K562 (cell line): Measurements from ENCODE around the gene BBLN. TPM values are rescaled to one million over a fixed set of nuclear protein-coding genes. Genes with fewer than 3 reads are reported as not detected.

Experiments
- ELF1 ChIP-seq: fragments of 200-800 bp; sonication (Bioruptor generic); IDR thresholded peaks from 2 replicates; pipeline ENCODE4 v1.6.1; 2016; ENCODE audit warnings: missing genetic modification characterization, missing compliant biosample characterization
- ELF2 ChIP-seq: fragments of 250-450 bp; sonication (Bioruptor Pico); IDR thresholded peaks from 2 replicates; pipeline ENCODE4 v1.5.0; 2021; ENCODE audit warnings: mild to moderate bottlenecking
- FOXK2 ChIP-seq, 2 experiments: fragments of 450-650 bp; IDR thresholded peaks in 1 of 2; conservative IDR thresholded peaks in 1 of 2; 2 replicates each; pipeline ENCODE4 v1.6.1; 2016; ENCODE audit warnings: low read depth in 2 of 2, mild to moderate bottlenecking in 1 of 2
- GATA2 ChIP-seq: sonication (generic); formaldehyde crosslinking; IDR thresholded peaks from 2 replicates; pipeline ENCODE4 v1.4.0; 2020; ENCODE audit warnings: mild to moderate bottlenecking, missing genetic modification reagents
- HDAC6 ChIP-seq: IDR thresholded peaks from 2 replicates; pipeline ENCODE4 v1.6.1; 2012; ENCODE audit warnings: low read depth, mild to moderate bottlenecking, control low read depth, inconsistent platforms, low read length, moderate library complexity
- MTF1 ChIP-seq: fragments of 250-450 bp; sonication (Bioruptor Pico); IDR thresholded peaks from 2 replicates; pipeline ENCODE4 v1.9.0; 2021; ENCODE audit warnings: moderate library complexity, mild to moderate bottlenecking, inconsistent platforms, borderline replicate concordance
- NCOR1 ChIP-seq: fragments of 450-650 bp; IDR thresholded peaks from 2 replicates; pipeline ENCODE4 v1.6.1; 2016; ENCODE audit warnings: mild to moderate bottlenecking, moderate library complexity
- PYGO2 ChIP-seq: fragments of 450-650 bp; IDR thresholded peaks from 2 replicates; pipeline ENCODE4 v1.6.1; 2016; ENCODE audit warnings: mild to moderate bottlenecking, missing genetic modification characterization, moderate library complexity, missing compliant biosample characterization
- SOX6 ChIP-seq: fragments of 450-650 bp; IDR thresholded peaks from 2 replicates; pipeline ENCODE4 v1.6.1; 2014; ENCODE audit warnings: mild to moderate bottlenecking
- TAF9B ChIP-seq: fragments of 450-650 bp; IDR thresholded peaks from 2 replicates; pipeline ENCODE4 v1.6.1; 2018; ENCODE audit warnings: mild to moderate bottlenecking; ENCODE audit not compliant: partially characterized antibody
- THAP12 ChIP-seq: fragments of 250-450 bp; sonication (Bioruptor Pico); IDR thresholded peaks from 2 replicates; pipeline ENCODE4 v1.9.0; 2021; ENCODE audit warnings: mild to moderate bottlenecking, inconsistent platforms
- TRIM24 ChIP-seq, 2 experiments: fragments of 450-650 bp; IDR thresholded peaks; 2 replicates each; pipeline ENCODE4 v1.6.1; 2016
- XRCC4 ChIP-seq: IDR thresholded peaks from one replicate; pipeline ENCODE4 v1.6.1; 2011; ENCODE audit not compliant: insufficient read depth, insufficient read length; ENCODE audit errors: extremely low read depth
- ZKSCAN8 ChIP-seq: fragments of 200-800 bp; sonication (Bioruptor generic); IDR thresholded peaks from 2 replicates; pipeline ENCODE4 v1.6.1; 2016; ENCODE audit warnings: missing genetic modification characterization, missing compliant biosample characterization
- ZNF124 ChIP-seq: sonication (generic); formaldehyde crosslinking; IDR thresholded peaks from 2 replicates; pipeline ENCODE4 v1.8.1; 2022; ENCODE audit warnings: missing genetic modification reagents
- ZNF197 ChIP-seq: fragments of 200-800 bp; sonication (Bioruptor generic); IDR thresholded peaks from 2 replicates; pipeline ENCODE4 v1.6.1; 2016; ENCODE audit warnings: low read depth, missing genetic modification characterization, missing compliant biosample characterization
- polyA plus RNA-seq, 8 experiments: library from polyadenylated mRNA; depleted of rRNA in 4 of 8; stranded (reverse) in 5 of 8; unstranded in 3 of 8; fragments of >200 nt; fragmentation: Nextera tagmentation in 2 of 8; fragmentation: Illumina TruSeq in 1 of 8; extraction: Ambion mirVana in 2 of 8; extraction: Trizol in 1 of 8; gene quantifications; 2 replicates each; pipeline versions ENCODE4 v1.2.1 to v1.2.3, GENCODE V29; 2011 to 2014; ENCODE audit warnings: inconsistent platforms in 1 of 8, missing spikeins in 1 of 8
- total RNA-seq, 7 experiments: library from RNA; depleted of rRNA in 6 of 7; stranded (reverse); fragments of >200 nt in 6 of 7; fragmentation: Illumina TruSeq in 2 of 7; extraction: Trizol in 2 of 7; gene quantifications; 2 replicates each; pipeline versions ENCODE4 v1.2.1 to v1.2.3, GENCODE V29; 2011 to 2021; ENCODE audit warnings: low replicate concordance in 1 of 7
- TF ChIP-seq, protein P1 (sequence below), 2 experiments: IDR thresholded peaks in 1 of 2; conservative IDR thresholded peaks in 1 of 2; 2 replicates each; pipeline ENCODE4 v1.6.1; 2016; ENCODE audit warnings: low read depth in 2 of 2, mild to moderate bottlenecking in 1 of 2, missing compliant biosample characterization in 1 of 2, missing genetic modification characterization in 1 of 2, moderate library complexity in 1 of 2
- TF ChIP-seq, protein P2 (sequence below): fragments of 250-450 bp; sonication (Bioruptor Pico); IDR thresholded peaks from 2 replicates; pipeline ENCODE4 v1.9.0; 2021; ENCODE audit warnings: mild to moderate bottlenecking
- TF ChIP-seq, protein P3 (sequence below), 2 experiments: IDR thresholded peaks; 2 replicates each; pipeline ENCODE4 v1.6.1; 2011; ENCODE audit warnings: borderline replicate concordance in 1 of 2, control low read depth in 1 of 2, low read depth in 1 of 2, low read length in 1 of 2, mild to moderate bottlenecking in 1 of 2, mixed read lengths in 1 of 2, moderate library complexity in 1 of 2; ENCODE audit not compliant: insufficient read depth in 1 of 2, insufficient read length in 1 of 2, poor library complexity in 1 of 2, severe bottlenecking in 1 of 2; ENCODE audit errors: extremely low read depth in 1 of 2
- TF ChIP-seq, protein P4 (sequence below): fragments of 450-650 bp; conservative IDR thresholded peaks from 2 replicates; pipeline ENCODE4 v1.6.1; 2016; ENCODE audit warnings: missing genetic modification characterization, low read depth, mild to moderate bottlenecking, missing compliant biosample characterization, moderate library complexity

Gene BBLN
- total and polyA plus RNA-seq, 9 of the 15 experiments (the other 6 are each of a cell fraction or from before 2014, with no cell fraction given): 4.2 to 331 (median 87.1) TPM

DNA sequence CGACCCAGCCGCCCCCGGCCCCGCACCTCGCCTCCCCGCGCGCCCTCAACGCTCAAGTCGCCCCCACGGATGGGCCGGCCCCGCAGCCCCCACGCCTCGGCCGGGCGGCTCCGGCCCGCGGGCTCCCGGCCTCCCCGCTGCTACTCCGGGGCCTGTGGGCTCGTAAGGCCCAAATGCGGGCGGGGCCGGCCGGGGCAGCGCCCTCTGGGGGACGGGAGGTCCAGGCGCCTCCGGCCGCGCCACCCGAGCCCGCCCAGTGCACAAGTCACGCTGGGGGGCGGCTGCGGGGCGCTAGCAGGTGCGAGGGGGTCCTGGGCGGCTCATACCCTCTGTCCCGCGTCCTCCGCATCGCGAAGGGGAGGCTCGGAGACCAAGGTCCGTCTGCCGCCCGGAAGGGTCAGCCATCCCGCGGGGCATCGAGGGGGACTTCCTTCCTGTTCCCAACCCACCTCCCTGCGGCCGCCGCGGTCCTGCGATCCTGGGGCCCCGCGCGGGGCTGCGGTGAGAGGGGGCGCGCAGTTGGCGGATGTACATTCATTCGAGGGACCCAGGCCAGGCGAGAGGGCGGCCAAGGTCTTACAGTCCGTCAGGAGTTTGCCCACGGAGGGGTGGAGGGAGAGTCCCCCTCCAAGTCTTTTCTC is 31.5 kb downstream of the BBLN start, which contains the start of gene CIZ1 (continued):
- TF ChIP-seq THAP12 (CRISPR knock-in tag) (peak; percentile 100), ZNF197 (CRISPR knock-in tag) (no peak), GATA2 (CRISPR knock-in tag) (no peak), TAF9B (no peak), PYGO2 (tag) (no peak), SOX6 (no peak), ELF2 (CRISPR knock-in tag) (peak; percentile 92), ELF1 (tag) (no peak), NCOR1 (no peak), TRIM24 (IDR thresholded peaks at IDR 0.05) (no peak), MTF1 (CRISPR knock-in tag) (no peak; the same call in 1 of the 2 replicates), FOXK2 (conservative IDR thresholded peaks at IDR 0.05 in 1 of 2, IDR thresholded peaks at IDR 0.05 in 1 of 2; ENCODE audit: low read depth in 2 of 2) (no peak), XRCC4 (no peak), ZNF124 (no peak), HDAC6 (no peak), ZKSCAN8 (no peak)
- TF ChIP-seq, protein P1, sequence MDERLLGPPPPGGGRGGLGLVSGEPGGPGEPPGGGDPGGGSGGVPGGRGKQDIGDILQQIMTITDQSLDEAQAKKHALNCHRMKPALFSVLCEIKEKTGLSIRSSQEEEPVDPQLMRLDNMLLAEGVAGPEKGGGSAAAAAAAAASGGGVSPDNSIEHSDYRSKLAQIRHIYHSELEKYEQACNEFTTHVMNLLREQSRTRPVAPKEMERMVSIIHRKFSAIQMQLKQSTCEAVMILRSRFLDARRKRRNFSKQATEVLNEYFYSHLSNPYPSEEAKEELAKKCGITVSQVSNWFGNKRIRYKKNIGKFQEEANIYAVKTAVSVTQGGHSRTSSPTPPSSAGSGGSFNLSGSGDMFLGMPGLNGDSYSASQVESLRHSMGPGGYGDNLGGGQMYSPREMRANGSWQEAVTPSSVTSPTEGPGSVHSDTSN (CRISPR knock-in tag; IDR thresholded peaks at IDR 0.05; ENCODE audit: low read depth): no peak
- TF ChIP-seq, protein P1 (tag; conservative IDR thresholded peaks at IDR 0.05; ENCODE audit: low read depth): no peak
- TF ChIP-seq, protein P2, sequence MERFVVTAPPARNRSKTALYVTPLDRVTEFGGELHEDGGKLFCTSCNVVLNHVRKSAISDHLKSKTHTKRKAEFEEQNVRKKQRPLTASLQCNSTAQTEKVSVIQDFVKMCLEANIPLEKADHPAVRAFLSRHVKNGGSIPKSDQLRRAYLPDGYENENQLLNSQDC: no peak
- TF ChIP-seq, protein P3, sequence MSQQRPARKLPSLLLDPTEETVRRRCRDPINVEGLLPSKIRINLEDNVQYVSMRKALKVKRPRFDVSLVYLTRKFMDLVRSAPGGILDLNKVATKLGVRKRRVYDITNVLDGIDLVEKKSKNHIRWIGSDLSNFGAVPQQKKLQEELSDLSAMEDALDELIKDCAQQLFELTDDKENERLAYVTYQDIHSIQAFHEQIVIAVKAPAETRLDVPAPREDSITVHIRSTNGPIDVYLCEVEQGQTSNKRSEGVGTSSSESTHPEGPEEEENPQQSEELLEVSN (IDR thresholded peaks at IDR 0.05; ENCODE audit: borderline replicate concordance in 1 of 2, extremely low read depth in 1 of 2, insufficient read depth in 1 of 2, insufficient read length in 1 of 2, low read depth in 1 of 2, low read length in 1 of 2, poor library complexity in 1 of 2, severe bottlenecking in 1 of 2): peak; percentile 73 to 91
- TF ChIP-seq, protein P4, sequence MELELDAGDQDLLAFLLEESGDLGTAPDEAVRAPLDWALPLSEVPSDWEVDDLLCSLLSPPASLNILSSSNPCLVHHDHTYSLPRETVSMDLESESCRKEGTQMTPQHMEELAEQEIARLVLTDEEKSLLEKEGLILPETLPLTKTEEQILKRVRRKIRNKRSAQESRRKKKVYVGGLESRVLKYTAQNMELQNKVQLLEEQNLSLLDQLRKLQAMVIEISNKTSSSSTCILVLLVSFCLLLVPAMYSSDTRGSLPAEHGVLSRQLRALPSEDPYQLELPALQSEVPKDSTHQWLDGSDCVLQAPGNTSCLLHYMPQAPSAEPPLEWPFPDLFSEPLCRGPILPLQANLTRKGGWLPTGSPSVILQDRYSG (tag): no peak
